GM10847 (cell line): ENCODE results near the gene DAPK1.

Experiments
- POLR2A ChIP-seq: IDR thresholded peaks from 2 replicates; pipeline ENCODE4 v1.6.1; 2011; ENCODE audit not compliant: insufficient read length; ENCODE audit errors: extremely low read depth

The DAPK1 gene

DNA sequence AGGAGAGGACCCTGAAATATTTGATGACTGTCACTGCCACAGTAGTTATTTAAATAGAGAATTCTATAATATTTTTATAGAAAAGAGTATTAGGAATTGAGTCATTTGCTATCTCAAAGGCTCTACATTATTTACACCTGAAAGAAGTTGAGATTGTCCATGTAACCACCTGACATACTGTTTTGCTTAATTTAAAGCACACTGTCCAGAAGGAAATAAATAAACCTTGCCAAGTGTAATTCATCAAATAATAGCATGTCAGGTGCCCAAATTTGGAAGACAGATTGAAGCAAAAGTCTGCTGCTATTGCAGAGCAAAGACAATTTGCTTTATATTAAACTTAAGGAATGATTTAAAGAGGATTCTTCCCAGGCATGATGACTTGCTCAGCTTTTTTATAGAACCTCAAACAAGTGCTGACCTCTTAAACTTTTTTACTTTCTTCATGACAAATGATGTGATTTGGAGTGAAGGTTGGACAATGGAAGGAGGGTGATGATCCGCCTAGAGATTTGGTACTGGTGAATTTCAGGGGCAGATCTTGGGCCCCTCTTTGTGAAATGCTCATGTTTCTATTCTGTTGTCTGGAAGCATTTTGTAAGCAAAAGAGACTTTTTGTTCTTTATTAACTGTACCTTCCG lies 65.0 kb downstream of the DAPK1 start:
- no peak for TF ChIP-seq POLR2A

DNA sequence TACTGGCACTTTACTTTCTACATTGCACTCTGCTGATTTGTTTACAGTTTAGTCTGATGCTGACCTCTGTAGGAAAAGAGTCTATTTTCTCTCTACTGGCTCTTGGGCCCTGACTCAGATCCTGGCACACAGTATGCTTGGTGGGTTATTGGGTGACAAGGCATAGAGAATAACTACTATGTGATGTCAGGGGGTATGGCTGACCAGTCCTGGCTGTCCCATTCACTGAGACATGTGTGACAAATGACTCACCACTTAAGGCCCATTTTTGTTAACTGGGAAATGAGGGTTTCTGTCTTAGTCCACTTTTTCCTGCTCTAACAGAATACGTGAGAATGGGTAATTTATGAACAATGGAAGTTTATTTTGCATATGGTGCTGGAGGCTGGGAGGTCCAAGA lies 66.4 kb downstream of the DAPK1 start:
- no peak for TF ChIP-seq POLR2A

DNA sequence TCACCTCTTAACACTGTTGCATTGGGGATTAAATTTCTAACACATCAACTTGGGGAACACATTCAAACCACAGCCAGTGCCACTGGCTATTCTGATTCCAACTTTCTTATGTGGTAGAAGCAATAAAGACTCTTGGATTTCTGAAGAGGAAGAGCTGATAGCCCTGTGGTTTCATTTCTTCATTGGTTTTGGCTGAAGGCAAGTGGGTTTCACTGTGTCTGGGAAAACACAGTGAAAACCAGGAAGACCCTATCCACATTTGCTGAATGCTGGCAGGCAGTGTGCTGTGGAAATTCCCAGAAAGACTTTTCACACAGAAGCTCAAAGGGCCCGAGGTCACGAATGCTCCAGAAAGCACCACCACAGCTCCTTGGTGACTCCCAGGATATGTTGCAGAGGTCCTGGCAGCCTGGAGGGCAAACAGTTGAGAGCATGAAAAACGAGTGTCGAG lies 67.1 kb downstream of the DAPK1 start:
- no peak for TF ChIP-seq POLR2A

DNA sequence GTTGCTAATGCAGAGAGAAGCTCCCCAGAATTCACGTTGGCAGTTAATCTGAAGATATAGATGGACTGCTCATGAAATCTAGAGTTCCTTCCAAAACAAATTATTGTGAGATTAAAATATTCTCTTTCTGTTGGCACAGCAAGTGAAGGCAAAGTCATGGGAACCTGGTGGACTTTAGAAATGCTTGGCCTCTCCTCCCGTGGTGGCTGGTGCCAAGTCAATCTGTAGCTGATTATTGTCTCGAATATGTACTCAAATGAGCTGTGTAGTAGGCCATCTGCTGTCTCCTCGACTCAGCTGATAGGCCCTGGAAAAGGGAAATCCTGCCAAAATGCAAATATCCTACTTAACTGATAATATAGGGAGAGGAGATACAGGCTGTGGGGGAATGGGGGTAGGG lies 69.3 kb downstream of the DAPK1 start:
- TF ChIP-seq POLR2A = no peak

DNA sequence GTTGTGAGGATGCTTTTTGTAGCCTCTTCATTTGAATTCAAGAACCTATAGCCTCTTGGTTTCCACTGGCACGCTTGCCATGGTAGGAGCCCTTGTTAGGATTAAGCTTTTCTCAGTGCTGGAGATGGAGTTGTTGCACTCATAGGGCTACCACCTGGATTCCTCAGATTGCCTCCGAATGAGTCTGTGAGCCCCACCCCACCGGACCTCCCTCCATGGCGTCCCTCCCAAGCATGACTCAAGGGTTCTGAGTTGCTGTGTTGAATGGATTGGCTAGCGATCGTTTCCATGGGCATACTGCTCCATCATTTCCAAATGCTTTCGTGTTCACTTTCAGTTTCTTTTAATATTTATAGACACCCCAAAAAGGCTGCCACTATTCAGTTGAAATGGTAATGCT lies 69.9 kb downstream of the DAPK1 start:
- TF ChIP-seq POLR2A = no peak

DNA sequence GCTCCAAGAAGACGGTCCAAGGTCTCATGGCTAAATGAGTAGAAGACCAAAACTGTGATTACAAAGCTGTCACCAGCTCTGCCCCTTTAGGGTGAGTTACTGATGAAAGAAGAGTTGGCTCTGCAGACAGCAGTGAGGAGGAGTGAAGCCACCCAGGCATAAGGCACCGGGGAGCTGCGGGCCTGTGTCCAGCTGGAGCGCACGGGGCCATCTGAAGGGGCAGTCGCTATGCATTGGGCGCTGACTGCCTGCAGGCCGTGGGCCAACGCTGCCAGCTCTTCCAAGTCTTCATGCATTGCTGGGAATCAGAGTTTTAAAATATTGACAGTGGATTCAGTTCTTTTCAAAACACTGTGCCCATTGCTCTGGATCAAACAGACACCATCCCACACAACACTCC lies 70.3 kb downstream of the DAPK1 start:
- TF ChIP-seq POLR2A = no peak

DNA sequence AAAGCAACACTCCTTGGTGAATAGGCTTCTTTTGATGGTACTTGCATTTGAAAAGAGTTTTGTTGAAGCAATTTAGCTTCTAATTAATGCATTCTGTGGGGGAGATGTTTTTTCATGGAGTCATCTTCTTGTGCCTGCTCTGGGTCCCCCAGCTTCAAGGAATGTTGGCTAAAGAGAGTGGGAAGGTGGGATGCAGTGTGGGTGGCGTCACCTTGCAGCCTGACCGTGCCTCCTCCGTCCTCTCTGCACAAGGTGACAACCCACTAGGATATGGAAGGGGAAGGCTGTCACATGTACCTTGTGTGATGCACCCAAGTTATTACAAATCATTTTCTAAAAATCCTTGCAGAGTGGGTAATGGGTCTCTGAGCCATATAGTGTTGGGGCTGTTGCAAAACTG lies 70.7 kb downstream of the DAPK1 start:
- TF ChIP-seq POLR2A = no peak

DNA sequence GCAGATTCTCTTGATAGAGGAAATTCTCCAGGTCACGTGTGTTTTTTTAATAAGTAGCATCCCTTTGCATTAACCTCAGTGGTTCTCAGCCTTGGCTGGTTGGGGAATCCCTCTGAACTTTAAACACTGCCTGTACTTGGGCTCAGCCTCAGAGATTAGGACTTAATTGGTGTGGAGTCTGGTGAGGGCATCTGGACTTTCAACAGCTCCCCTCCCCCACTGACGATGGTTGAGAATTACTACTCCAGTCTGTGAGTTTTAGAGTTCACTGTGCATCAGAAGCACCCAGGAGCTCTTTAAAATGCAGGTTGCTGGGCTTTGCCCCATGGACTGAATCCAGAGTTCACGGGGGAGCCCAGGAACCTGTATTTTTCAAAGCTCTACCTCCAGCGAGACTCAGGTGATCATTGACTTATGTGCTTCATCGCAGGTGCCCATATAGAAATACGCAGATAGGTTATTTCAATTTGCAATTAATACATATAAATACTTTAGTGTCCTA lies 71.4 kb downstream of the DAPK1 start:
- no peak for TF ChIP-seq POLR2A

DNA sequence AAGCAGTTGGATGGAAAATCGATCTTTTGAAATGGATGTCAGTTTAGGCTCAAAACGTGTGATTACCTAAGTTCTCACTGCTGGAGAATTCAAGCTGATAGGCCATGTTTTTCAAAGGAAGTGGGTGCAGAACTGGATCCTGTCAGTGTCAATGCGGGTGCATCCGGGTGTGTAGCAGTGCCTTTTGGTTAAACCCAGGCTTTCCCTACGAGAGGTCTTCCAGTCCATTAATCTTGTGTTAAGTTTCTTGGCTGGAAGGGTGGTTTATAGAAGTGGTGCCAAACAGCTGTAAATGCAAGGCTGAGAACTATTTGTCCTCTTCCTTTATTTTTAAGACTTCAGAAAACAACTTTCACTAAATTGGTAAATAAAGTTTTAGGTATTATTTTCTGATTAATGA lies 71.9 kb downstream of the DAPK1 start:
- TF ChIP-seq POLR2A = no peak

DNA sequence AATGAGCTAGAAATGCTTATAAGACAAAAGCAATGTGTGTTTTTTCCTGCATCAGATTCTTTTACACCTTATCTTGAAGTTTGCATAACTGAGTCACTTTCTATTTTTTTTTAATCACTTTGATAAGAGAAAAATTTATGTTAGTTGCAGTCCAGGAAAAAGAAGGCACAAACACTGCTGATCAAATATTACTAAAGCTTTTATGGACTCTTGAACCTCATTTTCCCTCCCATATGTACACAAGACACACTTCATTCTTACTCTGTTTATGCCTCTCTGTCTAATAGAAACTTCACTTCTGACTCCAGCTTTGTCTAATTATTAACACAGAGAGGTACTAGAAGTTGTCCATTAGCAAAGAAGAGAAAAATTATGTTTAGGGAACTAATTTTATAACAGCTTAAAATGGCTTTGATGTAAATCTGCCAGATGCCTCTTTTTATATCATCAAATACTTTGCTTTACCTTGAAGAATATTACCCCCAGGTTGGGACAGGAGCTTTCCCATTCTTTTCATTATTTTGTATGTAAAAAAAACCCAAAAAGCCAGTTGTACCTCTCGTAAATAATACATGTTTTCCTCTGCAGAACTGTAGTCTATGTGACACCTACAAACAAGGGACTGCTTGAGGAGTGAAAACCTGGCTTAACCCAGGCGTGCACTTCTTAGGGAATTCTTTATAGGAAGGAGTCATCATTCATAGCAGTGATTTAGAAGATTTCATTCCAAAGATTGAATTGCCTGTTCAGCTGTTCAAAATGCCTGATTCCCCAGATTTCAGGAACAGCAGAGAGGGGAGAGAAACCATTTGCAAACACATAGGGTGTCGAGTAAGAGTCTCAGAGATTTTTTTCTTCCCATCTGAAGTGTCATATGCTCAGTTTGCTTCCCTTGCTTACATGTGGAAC lies 72.6 kb downstream of the DAPK1 start:
- no peak for TF ChIP-seq POLR2A

DNA sequence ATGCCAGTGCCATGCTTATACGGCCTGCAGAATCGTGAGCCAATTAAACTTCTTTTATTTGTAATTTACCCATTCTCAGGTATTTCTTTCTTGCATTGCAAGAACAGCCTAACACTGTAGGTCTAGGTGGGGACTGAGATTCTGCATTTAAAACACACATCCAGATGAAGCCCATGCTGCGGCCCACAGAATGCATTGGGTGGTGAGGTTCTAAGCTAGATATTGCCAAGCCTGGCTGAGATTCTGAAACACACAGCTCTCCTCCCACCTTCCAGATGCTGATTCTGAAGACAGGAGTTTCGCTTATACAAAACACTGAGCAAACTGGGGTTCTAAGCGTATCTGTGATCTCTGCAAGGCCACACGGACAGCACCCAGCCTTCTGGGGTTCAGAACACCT lies 75.1 kb downstream of the DAPK1 start:
- TF ChIP-seq POLR2A = no peak

DNA sequence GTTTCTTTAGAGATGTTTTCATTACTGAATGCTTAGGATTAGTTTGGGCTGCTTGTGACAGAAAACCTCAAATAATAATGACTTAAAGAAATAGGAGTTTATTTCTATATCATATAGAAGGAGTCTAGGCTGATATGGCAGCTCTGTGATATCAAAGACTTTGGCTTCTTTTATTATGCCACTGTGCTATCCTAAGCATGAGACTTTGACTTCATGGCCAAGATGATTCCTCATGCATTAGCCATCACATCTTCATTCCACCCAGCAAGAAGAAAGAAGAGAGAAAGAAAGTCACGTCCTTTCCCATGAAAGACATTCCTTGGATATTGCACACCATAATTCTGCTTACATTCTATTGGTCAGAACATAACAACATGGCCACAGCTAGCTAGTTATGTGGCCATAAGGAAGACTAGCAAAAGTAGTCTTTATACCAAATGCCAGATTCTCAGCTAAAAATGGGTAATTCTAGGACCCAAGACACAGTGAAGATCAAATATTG lies 76.2 kb downstream of the DAPK1 start:
- TF ChIP-seq POLR2A = no peak

DNA sequence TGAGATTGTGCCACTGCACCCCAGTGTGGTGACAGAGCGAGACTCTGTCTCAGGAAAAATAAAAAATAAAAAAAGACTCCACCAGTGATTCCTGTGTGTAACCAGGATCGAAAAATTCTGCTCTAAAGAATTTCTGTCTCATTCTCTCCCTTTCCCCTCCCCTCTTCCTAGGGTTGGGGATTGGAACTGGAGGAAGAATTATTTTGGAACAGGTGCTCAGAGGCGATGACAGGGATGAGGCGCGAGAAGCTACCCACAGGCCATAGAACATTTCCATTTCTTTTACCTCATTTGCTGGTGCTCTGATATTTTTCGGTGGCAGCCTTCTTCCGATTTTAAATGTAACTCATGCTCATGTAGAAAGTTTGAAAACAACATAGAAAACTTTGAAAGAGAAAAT lies 80.1 kb downstream of the DAPK1 start:
- no peak for TF ChIP-seq POLR2A

DNA sequence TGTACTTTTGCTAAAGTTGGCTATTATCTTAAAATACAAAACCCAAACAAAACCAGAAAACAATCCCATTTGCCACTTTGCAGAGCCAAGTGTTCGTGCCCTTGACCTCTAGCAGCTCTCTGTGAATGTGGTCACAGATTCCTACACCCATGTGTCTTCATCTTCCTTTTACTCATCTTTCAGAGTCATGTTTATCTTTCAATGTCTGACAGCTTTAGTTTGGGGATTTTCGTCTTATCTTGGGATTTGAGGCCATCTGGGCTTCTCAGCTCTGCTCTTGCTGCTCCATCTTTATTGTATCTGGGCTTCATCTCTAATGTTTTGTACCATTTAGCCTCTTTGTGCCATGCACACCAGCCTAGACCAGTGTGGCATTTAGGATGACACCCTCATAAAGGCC lies 81.0 kb downstream of the DAPK1 start:
- no peak for TF ChIP-seq POLR2A

DNA sequence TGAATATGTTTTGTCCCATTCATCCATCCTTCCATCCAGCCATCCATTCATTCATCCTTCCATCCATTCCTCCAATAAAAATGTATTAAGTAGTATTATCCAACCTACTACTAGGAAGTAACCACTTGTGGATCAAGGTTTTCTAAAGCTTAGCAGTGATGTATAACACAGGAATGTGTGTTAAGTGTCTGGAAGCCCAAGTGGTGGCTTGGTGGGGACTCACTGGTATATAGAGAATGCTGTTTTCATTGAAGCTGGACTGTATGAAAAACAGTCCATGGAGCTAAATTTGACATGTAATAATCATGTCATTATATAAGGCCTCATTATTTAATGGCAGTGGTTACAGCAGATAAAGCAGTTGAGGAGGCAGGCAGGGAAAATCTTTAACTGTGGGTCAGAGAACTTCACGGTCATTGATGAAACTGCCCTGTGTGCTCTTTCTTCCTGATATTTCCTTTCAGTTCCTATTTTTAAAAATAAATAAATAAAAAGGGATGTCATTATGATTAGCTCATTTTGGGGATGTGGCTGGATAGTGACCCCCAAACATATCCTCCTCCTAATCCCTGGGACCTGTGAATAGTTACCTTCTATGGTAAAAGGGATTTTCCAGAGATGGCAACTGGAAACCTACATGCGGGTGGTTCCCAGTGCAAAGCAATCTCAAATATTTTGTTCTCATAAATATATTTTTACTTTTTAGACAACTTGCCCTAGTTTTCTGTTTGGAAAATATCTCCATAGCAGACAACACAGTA lies 82.3 kb downstream of the DAPK1 start:
- TF ChIP-seq POLR2A = no peak

DNA sequence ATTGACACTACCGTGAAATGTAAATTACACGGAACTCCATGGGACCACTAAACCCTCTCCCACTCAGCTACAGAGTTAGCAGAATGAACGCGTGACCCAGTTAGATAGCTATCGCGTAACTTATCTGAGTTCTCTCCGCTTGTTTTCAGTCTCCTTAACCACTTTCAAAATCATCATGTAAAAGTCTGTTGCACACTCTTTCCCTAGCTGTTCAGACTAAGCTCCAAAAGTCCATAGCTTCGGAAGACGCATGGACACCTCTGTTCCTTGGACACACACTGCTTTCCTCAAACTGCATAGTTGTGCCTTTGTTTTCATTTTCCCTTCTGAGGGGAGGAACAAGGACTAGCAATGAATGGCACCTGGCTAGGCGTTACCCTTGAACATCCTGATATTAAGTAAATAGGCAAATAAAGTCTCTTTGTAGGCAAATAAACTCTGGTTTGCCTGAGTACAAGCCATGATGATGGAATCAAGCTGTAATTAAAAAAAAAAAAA lies 83.3 kb downstream of the DAPK1 start:
- no peak for TF ChIP-seq POLR2A

DNA sequence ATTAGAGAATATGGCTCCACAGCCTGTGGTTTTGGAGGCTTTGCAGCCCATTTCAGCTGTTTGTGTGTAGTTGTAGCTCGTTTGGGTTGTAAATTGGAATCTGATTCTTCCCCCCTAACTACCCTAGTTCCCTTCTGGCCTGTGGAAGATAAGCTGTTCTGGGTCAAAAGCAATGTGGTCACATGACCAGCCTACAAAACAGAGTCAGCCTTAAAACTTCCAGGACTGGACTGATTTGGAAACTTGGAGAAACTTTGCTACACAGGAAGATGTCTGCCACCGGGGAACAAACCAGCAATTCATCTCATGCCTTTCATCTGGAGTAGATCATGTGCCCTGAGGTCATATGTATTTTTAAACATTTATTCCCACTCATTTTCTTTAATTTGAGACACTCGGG lies 83.8 kb downstream of the DAPK1 start:
- no peak for TF ChIP-seq POLR2A
